HG02610 (cell line): ENCODE measurements around the gene CAPS.

ENCODE experiments used
- ATAC-seq: cut with Tn5 transposase; IDR thresholded peaks from one replicate; pipeline ENCODE4 v1.9.1; 2021; ENCODE audit warnings: mild to moderate bottlenecking, moderate library complexity; ENCODE audit not compliant: unreplicated experiment

Gene CAPS

DNA sequence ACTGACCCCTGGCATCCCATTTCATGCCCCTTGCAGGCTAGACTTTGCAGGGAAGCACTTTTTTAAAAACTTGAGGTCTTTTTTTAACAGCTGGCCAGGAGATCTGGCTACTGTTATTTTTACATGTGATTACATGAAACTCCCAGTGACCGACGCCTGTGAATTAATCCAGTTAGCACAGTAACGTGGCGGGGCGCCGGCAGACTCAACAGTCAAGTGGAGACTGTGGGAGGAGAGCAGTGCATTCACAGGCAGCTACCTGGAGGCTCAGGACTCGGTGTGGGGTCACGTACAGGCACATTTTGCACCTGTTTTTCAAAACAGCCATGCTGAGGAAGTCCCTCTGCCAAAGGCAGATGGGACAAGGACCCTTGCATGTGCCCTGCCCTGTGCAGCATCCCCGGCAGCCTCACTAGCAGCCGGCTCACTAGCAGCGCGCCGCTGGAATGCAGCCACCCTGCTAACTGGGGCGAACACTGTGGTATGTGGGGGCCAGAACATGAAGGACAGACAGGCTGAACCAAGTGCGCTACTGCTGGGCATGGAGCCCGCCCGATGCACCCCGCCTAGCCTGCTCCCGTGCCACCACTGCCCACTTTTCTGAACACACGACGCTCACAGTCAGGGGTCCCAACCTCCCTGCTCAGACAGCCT is 18.7 kb downstream of the CAPS start:
- ATAC-seq = no peak

GRCh38 chr19:5933391-5934068 is 19.5 kb downstream of the CAPS start:
- ATAC-seq = no peak

DNA sequence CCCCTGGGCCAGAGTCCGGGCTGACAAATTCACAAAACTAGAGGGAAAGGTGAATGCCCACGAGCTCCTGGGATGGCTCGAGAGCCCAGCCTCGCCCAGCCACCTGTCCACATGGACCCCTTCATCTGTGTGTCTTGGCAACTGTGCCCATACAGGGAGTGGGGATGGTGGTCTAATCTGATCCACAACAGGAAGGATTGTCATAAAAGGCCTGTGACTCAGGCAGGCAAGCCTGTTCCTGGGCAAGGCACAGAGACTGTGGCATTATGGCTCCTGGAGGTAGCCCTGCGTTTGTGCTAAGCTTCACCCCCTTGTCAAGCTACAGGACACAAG is 20.0 kb downstream of the CAPS start:
- no peak for ATAC-seq

GRCh38 chr19:5934774-5935472 is 20.9 kb downstream of the CAPS start:
- ATAC-seq = no peak

- ATAC-seq = no peak
These were observed 21.6 kb downstream of the CAPS start for GRCh38 chr19:5935473-5936291.

DNA sequence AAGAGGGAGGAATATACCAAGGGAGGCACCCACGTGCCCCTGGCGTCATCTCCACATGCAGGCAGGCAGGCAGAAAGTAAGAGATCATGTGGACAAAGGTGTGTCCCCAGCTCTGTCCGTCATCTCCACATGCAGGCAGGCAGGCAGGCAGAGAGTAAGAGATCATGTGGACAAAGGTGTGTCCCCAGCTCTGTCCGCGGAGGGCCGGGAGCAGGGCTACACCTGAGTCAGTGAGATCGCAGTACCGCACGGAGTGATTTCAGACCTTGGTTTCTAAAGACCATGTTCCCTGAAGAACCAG is 22.2 kb downstream of the CAPS start:
- ATAC-seq = no peak

DNA sequence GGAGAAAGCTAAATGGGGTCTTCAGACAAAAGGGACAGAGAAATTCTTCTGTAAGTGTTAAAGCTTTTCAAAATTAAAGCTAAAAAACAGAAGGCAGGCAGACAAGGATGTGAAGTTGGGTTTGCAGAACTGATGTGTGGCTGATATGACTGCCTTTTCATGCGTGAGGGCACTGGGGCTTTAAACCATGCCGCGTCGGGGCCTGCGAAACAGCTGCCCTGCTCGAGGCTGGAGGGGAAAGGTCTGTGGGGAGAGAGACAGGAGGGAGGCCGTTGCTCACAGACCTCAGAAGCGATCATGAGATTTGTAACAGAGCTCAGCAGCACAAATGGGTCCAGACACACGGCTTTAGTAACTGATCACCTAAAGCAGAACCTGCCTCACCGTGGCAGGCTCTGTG is 23.5 kb downstream of the CAPS start:
- ATAC-seq = no peak

- ATAC-seq = no peak
These were observed 26.5 kb downstream of the CAPS start for GRCh38 chr19:5940260-5941208.

DNA sequence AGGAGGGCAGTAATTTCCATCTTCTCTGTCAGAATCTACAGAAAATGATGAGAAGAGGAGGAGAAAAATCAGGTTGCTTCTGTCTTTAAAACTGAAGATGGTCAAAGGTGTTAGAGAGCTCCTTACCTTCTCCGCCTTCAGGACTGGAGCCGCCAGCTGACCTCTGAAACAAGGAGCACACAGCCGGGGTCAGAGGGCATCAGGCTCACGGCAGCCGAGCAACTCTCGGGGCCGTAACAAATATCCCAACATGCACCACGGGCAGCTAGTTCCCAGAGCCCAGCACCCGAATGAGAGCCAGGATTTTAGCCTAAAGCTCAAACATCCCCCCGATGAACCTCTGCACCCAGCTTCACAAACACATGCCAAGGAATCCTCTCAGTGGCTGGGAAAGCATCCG is 27.6 kb downstream of the CAPS start:
- ATAC-seq = no peak

GRCh38 chr19:5943045-5943444 is 29.0 kb downstream of the CAPS start:
- no peak for ATAC-seq

- no peak for ATAC-seq
These were observed 29.6 kb downstream of the CAPS start for GRCh38 chr19:5943623-5944022.

GRCh38 chr19:5947435-5947834 is 33.4 kb downstream of the CAPS start:
- no peak for ATAC-seq

DNA sequence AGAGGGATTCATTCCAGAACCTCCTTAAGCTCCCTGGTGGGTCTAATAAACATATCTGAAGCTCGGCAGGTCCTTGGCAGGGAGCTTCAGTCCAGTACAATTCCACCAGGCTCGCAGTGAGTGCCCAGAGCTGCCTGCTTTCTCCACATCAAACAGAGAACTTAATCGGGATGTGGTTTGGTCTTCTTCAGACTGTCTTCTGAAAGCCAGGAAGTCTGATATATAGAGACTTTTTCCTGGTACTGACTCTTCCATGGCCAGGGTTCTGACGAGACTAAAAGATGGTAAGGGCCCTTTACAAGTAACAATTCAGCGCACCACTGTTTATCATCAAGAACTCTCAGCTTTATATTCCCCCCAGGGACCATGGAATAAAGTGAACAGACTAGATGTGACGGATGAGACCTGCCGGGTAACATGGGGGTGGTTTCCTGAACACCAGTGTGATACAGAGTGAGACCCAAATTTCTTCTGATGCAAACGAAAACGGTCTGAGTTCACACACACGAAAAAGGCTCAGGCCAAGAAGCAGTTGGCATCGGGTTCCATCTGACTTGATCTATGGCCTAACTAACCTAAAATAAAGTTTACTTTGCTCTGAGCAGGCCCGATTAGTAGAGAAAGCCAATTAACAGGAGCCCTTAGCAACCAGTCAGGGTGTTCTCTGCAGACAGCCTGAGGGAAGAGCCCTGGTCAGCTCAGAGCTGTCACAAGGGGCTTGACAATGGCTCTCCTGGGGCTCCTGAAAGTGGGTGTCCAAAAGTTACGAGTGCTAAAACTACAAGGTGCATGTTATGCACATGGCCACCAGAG is 34.9 kb downstream of the CAPS start:
- ATAC-seq = no peak

- no peak for ATAC-seq
These were observed 35.8 kb downstream of the CAPS start for GRCh38 chr19:5949792-5950305.

GRCh38 chr19:5950741-5951140 is 36.7 kb downstream of the CAPS start:
- ATAC-seq = no peak

DNA sequence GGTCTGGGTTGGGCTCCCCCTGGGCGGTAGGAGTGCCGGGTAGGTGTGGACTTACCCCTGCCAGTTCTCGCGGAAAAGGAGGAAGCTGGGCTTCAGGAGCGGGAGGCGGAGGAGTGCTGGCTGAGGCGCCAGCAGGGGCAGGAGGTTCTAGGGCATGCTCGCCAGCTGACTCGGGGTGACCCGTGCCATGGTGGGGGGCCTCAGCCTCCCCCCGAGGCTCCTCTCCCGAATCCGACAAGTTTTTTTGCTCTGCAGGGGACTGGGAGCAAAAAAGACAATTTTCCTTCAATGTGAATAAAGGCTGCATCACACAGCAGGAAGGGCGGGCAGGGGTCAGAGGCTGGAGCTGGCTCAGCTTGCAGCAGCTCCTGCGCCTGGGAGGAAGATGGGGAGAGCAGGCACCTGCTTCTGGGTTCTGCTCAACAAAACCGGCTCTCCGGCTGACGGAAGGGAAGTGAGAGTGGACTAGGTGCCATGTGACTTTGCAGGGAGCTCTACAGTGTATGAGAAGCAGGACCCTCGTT is 37.3 kb downstream of the CAPS start:
- ATAC-seq = no peak

- ATAC-seq = no peak
These were observed 38.4 kb downstream of the CAPS start for GRCh38 chr19:5952193-5953029.

DNA sequence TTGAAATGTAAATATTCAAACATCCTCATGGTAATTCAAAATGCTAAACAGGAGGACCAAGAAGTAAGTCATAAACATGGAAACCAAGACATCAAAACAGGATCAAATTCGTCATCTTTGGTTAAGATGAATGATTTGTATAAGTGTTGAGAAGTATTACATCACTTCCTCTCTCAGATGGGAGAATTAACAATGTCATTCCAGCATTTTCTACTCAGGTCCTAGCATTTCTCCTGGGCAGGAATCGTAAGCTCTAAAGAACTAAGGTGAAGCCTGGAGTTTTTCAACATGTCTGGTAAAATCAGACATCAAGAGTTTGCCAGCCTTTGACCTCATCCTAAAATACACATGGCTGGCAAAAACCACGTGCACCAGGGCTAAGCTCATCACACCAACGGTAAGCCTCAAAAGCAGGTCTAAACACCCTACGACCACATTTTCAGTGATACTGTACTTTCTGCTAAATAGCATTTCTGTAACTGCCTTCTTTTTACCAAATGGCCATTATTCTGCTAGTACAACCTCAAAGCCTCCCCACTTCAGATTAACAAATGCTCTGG is 39.1 kb downstream of the CAPS start:
- ATAC-seq = no peak
